Fibroblast of lung (primary cell): ENCODE data around the gene AXIN2.

Source experiments
- CTCF ChIP-seq, 2 donors: IDR thresholded peaks in 1 of 2; conservative IDR thresholded peaks in 1 of 2; 1 replicate in 1 of 2; 2 replicates in 1 of 2; pipeline ENCODE4 v1.5.1; 2011 to 2012; ENCODE audit warnings: low read length in 2 of 2, control low read depth in 1 of 2, inconsistent platforms in 1 of 2, low read depth in 1 of 2, mild to moderate bottlenecking in 1 of 2
- EZH2 ChIP-seq: IDR thresholded peaks from 2 replicates; pipeline ENCODE4 v1.5.1; 2012; ENCODE audit warnings: low read length, control low read depth, mild to moderate bottlenecking; ENCODE audit errors: missing control alignments

- TF ChIP-seq CTCF (conservative IDR thresholded peaks at IDR 0.05 in 1 of 2, IDR thresholded peaks at IDR 0.05 in 1 of 2; ENCODE audit: low read depth in 1 of 2, low read length in 2 of 2) (no peak), EZH2 (no peak)
Measured at GRCh38 chr17:65572581-65573281, 11.3 kb upstream of the AXIN2 start.
